Karpas-422 (cell line): ENCODE data around the gene HOXA13. TPM values are rescaled to one million over a fixed set of nuclear protein-coding genes. Genes with fewer than 3 reads are reported as not detected.

Experiments used
- DNase-seq: peaks from one replicate; pipeline ENCODE4 v3.0.0-alpha.2; 2015
- H2AFZ ChIP-seq: fragments of 200-600 bp; sonication (generic); 2 replicates; pipeline ENCODE4 v1.6.1; 2014; ENCODE audit warnings: antibody characterized with exemption, low read length, mixed read lengths
- H3K27ac ChIP-seq: fragments of 200-600 bp; sonication (generic); 2 replicates; pipeline ENCODE4 v1.5.1; 2014; ENCODE audit warnings: mild to moderate bottlenecking, low read length, moderate library complexity
- H3K27me3 ChIP-seq: fragments of 200-600 bp; sonication (generic); 2 replicates; pipeline ENCODE4 v1.6.1; 2014; ENCODE audit warnings: low read length, mixed read lengths
- H3K36me3 ChIP-seq: fragments of 200-600 bp; sonication (generic); 2 replicates; pipeline ENCODE4 v1.6.1; 2014; ENCODE audit warnings: low read length, mixed read lengths; ENCODE audit not compliant: insufficient read depth
- H3K4me1 ChIP-seq: fragments of 200-600 bp; sonication (generic); 2 replicates; pipeline ENCODE4 v1.6.1; 2014; ENCODE audit warnings: mild to moderate bottlenecking, low read length, mixed read lengths
- H3K4me2 ChIP-seq: fragments of 200-600 bp; sonication (generic); 2 replicates; pipeline ENCODE4 v1.6.1; 2014; ENCODE audit warnings: low read length, low read depth, mild to moderate bottlenecking; ENCODE audit not compliant: poor library complexity, severe bottlenecking
- H3K4me3 ChIP-seq: fragments of 200-600 bp; sonication (generic); 2 replicates; pipeline ENCODE4 v1.5.1; 2014; ENCODE audit warnings: mild to moderate bottlenecking, antibody characterized with exemption, low read length, mixed read lengths
- H3K79me2 ChIP-seq: fragments of 200-600 bp; sonication (generic); 2 replicates; pipeline ENCODE4 v1.6.1; 2014; ENCODE audit warnings: mild to moderate bottlenecking, low read length, mixed read lengths
- H3K9ac ChIP-seq: fragments of 200-600 bp; sonication (generic); 2 replicates; pipeline ENCODE4 v1.6.0; 2014; ENCODE audit warnings: low read length
- H3K9me2 ChIP-seq: fragments of 200-600 bp; sonication (generic), shearing (Covaris generic); replicated peaks from 2 replicates; pipeline ENCODE4 v1.6.0; 2014; ENCODE audit warnings: mild to moderate bottlenecking, low read length, moderate library complexity; ENCODE audit not compliant: insufficient read depth
- H3K9me3 ChIP-seq: fragments of 300-700, 200-600 bp; sonication (generic); 2 replicates; pipeline ENCODE4 v1.6.1; 2014; ENCODE audit warnings: low read length, mixed read lengths
- H4K20me1 ChIP-seq: fragments of 200-600 bp; sonication (generic); 2 replicates; pipeline ENCODE4 v1.6.1; 2014; ENCODE audit warnings: mild to moderate bottlenecking, antibody characterized with exemption, low read length, low read depth; ENCODE audit not compliant: insufficient read depth
- total RNA-seq: library from RNA; depleted of rRNA; stranded (reverse); fragments of >200 nt; shearing (Covaris generic); gene quantifications from 2 replicates; pipeline ENCODE4 v1.2.3, GENCODE V29; 2014; ENCODE audit warnings: low replicate concordance

The HOXA13 gene
- total RNA-seq, 1 experiment from 2014 or later, result 0.07 TPM

DNA sequence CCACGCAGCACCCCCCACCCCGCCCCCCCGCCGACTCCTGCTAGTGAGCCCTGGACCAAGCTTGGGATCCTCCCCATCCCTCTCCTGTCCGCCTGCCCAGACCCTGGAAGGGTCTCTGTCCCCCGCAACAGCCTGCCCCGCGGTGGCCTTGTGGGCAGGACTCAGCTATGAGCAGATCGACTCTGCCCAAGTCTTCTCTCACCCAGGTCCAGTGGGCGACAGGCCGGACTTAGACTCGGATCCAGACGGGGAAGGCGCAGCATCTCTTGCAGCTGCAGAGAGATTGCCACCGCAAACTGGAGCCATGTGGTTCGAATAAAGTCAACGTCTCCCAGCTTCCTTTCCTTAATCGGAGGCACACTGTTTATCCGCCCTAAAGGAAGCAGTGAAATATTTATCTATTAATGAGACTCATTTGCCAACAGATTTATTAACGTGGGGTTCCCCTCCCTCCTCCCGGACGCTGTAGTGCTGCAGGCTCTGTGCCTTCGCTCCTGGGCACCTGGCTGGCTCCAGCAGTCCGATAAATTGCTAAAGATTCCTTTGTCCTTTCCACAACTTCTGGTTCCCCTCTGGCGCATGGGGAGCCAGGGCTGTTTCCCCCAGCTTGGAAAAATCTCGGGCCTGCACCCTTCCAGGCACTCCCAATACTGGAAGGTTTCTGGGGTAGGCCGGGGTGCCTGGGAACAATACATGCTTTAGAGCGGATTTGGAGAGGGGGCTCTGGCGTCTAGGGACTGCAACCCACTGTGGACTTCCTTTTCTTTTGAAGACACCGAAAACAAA lies 42.8 kb downstream of the HOXA13 start:
- Histone ChIP-seq H3K27me3 (no peaks in the 10 kb centered on the region), H3K4me3 (peak overlapping the region; percentile 69), H3K79me2 (no peaks in the 10 kb centered on the region), H3K4me1 (peaks cover 50% of the 10 kb centered on the region), H3K27ac (no peak overlapping the region), H3K36me3 (no peaks in the 10 kb centered on the region), H4K20me1 (no peaks in the 10 kb centered on the region), H2AFZ (peak overlapping the region; percentile 96; the same call in 1 of the 2 replicates), H3K9me3 (no peaks in the 10 kb centered on the region), H3K4me2 (peak overlapping the region; percentile 77), H3K9ac (peak overlapping the region; percentile 78), H3K9me2 (no peaks in the 10 kb centered on the region)
- peak; percentile 44 for DNase-seq

DNA sequence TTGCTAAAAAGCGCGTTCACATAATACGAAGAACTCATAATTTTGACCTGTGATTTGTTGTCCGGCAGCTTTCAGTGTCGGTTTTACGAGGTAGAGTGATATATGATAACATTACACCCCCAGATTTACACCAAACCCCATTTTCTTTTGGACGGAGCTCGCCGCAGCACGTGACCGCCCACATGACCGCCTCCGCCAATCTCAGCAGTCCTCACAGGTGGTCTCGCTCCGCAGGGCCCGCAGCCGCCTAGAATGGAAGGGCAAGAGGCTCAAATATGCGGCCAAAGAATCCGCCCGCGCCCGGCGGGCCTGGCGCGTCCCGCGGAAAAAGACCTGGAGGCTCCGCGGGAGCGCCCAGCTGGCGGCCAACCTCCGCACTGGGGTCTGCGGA lies 43.4 kb downstream of the HOXA13 start, which contains the start of gene HOXA7:
HOXA7 (minus strand) TSS at position 168 of the 391 bp plus-strand sequence; CDS start at position 38, 130 bp downstream.
- Histone ChIP-seq H3K4me1 (peaks cover 52% of the 10 kb centered on the region), H3K27ac (peak within 1 kb of the TSS; percentile 75), H3K36me3 (no peaks in the 10 kb centered on the region), H3K79me2 (no peaks in the 10 kb centered on the region), H3K9me2 (no peaks in the 10 kb centered on the region), H3K4me2 (peak within 1 kb of the TSS; percentile 77), H4K20me1 (no peaks in the 10 kb centered on the region), H3K4me3 (peak within 1 kb of the TSS; percentile 69), H3K27me3 (no peaks in the 10 kb centered on the region), H3K9me3 (no peaks in the 10 kb centered on the region), H3K9ac (peak within 1 kb of the TSS; percentile 78), H2AFZ (peak within 1 kb of the TSS; percentile 96)
- DNase-seq, result peak; percentile 90

DNA sequence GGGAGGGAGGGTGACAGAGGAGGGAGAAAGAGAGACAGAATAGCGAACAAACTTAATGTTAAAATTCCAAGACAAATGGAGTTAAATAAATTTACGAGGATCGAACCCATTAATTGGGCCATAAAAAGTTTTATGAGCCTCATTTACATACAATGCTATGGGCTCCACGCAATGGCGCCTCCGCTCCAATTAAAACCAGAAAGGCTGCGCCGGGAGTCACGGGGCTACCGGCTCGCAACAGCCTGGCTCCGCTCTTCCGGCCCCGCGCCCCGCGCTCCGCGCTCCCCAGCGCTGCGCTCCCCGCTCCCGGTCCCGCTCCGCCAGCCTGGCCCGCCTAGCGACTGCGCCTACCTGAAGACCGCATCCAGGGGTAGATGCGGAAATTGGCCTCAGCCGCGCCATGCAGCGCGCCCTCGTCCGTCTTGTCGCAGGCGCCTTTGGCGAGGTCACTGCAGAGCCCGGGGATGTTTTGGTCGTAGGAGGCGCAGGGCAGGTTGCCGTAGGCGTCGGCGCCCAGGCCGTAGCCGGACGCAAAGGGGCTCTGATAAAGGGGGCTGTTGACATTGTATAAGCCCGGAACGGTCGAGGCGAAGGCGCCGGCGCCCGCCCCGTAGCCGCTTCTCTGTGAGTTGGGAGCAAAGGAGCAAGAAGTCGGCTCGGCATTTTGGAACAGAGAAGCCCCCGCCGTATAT lies 43.9 kb downstream of the HOXA13 start:
- peak overlapping the region; percentile 78 for H3K9ac ChIP-seq
- H3K9me2 ChIP-seq, result no peaks in the 10 kb centered on the region
- peak overlapping the region; percentile 75 for H3K27ac ChIP-seq
- H2AFZ ChIP-seq, result peak overlapping the region; percentile 96
- no peaks in the 10 kb centered on the region for H4K20me1 ChIP-seq
- peaks cover 52% of the 10 kb centered on the region for H3K4me1 ChIP-seq
- H3K4me2 ChIP-seq, result peak overlapping the region; percentile 77
- no peaks in the 10 kb centered on the region for H3K79me2 ChIP-seq
- H3K4me3 ChIP-seq, result peak overlapping the region; percentile 69
- no peaks in the 10 kb centered on the region for H3K36me3 ChIP-seq
- DNase-seq, result peak; percentile 86
- no peaks in the 10 kb centered on the region for H3K9me3 ChIP-seq
- H3K27me3 ChIP-seq, result no peaks in the 10 kb centered on the region

DNA sequence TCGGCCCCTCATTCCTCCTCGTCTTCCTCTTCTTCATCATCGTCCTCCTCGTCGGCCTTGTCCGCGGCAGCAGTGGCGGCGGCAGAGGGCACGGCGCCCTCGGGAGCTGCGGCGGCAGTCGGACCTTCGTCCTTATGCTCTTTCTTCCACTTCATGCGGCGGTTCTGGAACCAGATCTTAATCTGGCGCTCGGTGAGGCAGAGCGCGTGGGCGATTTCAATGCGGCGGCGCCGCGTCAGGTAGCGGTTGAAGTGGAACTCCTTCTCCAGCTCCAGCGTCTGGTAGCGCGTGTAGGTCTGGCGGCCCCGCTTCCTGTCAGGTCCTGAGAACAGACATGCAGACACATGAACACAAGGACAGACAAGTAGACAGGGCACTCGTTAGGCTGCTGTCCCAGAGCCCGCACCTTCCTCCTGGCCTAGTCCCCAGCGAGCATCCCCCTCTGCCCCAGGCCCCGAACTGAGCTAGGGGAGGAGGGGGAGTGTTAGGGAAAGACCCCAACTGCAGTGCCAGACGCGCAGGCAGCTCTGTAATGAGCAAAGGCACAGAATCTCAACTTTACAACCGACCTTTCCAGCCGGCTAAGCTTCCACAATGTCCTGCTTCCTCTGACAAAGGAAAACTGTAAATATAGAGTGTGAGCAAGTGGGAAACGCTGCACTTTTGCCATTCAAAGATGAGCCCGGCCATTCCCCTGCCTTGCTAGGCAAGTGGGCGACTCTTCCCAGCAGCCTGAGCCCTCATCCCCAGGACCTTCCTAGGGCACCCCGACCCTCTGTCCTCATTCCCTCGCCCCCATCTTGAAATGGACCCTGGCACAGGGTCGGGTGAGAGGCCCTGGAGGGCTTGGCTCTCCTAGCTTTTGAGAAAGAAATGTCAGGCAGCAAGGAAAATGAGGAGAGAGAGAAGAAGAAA lies 44.7 kb downstream of the HOXA13 start:
- Histone ChIP-seq H2AFZ (peak overlapping the region; percentile 96), H3K36me3 (no peaks in the 10 kb centered on the region), H3K9ac (peak overlapping the region; percentile 78), H3K9me3 (no peaks in the 10 kb centered on the region), H3K27me3 (no peaks in the 10 kb centered on the region), H3K27ac (peak overlapping the region; percentile 75), H3K4me1 (peaks cover 47% of the 10 kb centered on the region), H3K4me2 (peak overlapping the region; percentile 77), H3K4me3 (peak overlapping the region; percentile 69), H3K9me2 (no peaks in the 10 kb centered on the region), H4K20me1 (no peaks in the 10 kb centered on the region), H3K79me2 (peaks cover 3% of the 10 kb centered on the region; the same call in 1 of the 2 replicates)
- DNase-seq, result peak; percentile 77

DNA sequence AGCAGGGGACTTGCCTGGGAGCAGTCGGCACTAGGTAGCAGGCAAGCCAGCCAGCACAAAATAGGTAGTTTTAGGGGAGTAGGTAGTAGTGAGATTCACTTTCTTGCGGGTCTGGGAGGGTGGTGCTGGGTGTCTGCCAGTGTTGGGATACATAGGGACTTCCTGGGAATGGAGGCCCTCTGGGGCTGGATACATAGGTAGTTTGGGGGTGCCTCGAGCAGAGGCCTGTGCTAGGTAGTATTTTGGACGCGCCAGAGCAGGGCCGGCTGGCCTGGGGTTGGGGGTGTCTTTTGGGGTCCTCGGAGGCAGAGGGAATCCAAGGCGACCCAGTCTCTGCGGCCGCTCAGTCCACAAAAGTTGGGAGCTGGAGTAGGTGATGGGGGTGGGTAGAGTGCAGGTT lies 45.5 kb downstream of the HOXA13 start:
- peak overlapping the region; percentile 78 for H3K9ac ChIP-seq
- no peak for DNase-seq

DNA sequence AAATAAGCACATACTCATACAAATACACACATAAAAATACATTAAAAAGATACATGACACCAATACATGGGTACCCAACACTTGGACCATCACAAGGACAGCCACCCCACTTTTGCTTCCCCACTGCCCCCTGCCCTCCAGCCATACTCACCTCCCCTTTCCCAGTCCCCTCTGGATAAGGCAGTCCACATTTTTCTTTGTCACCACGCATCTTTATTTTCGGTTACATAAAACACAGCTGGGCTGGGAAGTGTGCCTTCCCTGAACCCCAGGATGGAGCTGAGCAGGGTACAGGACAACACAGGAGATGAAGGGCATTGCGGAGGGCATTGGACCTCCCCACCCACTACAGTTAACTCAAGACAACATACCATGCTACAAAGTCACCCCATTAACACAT lies 46.4 kb downstream of the HOXA13 start:
- Histone ChIP-seq H4K20me1 (no peaks in the 10 kb centered on the region), H2AFZ (no peak overlapping the region), H3K27me3 (no peaks in the 10 kb centered on the region), H3K4me2 (no peak overlapping the region), H3K4me1 (peaks cover 54% of the 10 kb centered on the region), H3K27ac (no peak overlapping the region), H3K9ac (no peak overlapping the region), H3K9me2 (no peaks in the 10 kb centered on the region), H3K79me2 (peaks cover 20% of the 10 kb centered on the region), H3K4me3 (no peak overlapping the region), H3K36me3 (no peaks in the 10 kb centered on the region), H3K9me3 (no peaks in the 10 kb centered on the region)
- DNase-seq, result no peak

More for the DNA sequence above, 45.5 kb downstream of the HOXA13 start:
- Histone ChIP-seq H3K36me3 (no peaks in the 10 kb centered on the region), H3K4me1 (peaks cover 46% of the 10 kb centered on the region), H3K9me2 (no peaks in the 10 kb centered on the region), H4K20me1 (no peaks in the 10 kb centered on the region), H3K4me3 (peak overlapping the region; percentile 69; the same call in 1 of the 2 replicates), H3K9me3 (no peaks in the 10 kb centered on the region), H3K79me2 (peaks cover 11% of the 10 kb centered on the region), H3K27me3 (no peaks in the 10 kb centered on the region), H3K4me2 (peak overlapping the region; percentile 77), H3K27ac (no peak overlapping the region), H2AFZ (no peak overlapping the region; the same call in 1 of the 2 replicates)

DNA sequence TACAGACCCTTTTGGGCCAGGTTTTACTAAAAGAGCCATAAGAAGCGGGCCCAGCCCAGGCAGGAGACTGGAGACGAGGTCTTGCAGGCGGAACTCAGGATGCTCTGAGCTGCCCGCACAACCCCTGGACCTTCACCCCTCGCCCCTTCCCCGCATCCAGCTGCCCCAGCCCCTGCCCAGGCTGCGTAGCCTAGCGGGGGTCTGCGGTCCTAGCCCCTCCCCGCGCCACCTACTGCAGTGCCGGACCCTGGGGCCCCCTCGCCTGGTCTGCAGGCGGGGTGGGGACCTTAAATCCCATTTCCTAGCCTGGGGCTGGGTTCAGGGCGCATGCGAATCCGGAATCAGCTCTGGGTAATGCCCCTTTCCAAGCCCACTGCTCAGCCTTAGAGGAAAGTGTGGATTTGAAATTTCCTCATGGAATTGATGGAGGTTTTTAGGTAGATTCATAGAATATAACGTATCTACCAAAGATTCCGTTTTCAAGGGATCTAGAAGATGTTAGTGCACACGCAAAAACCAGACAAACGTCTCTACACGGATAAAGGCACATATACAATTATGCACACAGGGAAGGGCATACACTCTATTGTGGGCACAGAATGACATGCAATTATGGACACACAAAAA lies 47.0 kb downstream of the HOXA13 start:
- Histone ChIP-seq H2AFZ (no peak overlapping the region), H3K4me2 (no peak overlapping the region), H3K9ac (no peak overlapping the region)

More for the DNA sequence above, 47.0 kb downstream of the HOXA13 start:
- no peaks in the 10 kb centered on the region for H3K27me3 ChIP-seq
- no peak overlapping the region for H3K4me3 ChIP-seq
- H4K20me1 ChIP-seq, result no peaks in the 10 kb centered on the region
- no peaks in the 10 kb centered on the region for H3K9me3 ChIP-seq
- H3K4me1 ChIP-seq, result peaks cover 60% of the 10 kb centered on the region
- H3K9me2 ChIP-seq, result no peaks in the 10 kb centered on the region
- no peaks in the 10 kb centered on the region for H3K36me3 ChIP-seq
- no peak overlapping the region for H3K27ac ChIP-seq
- peaks cover 26% of the 10 kb centered on the region for H3K79me2 ChIP-seq
- DNase-seq, result no peak
